Upper lobe of right lung (tissue), 1 donor: ENCODE measurements around the gene CLDN1. TPM values are rescaled to one million over a fixed set of nuclear protein-coding genes. Genes with fewer than 3 reads are reported as not detected.

Experiments used
- ATAC-seq: fragments of 200-7000 bp; cut with Tn5 transposase; one replicate; pipeline ENCODE4 v1.9.1; 2020; ENCODE audit warnings: mild to moderate bottlenecking, moderate library complexity
- DNase-seq: peaks from one replicate; pipeline ENCODE4 v3.0.0-alpha.2; 2020
- H3K27ac ChIP-seq: fragments of 200-600 bp; one replicate; pipeline ENCODE4 v1.8.0; 2022
- H3K27me3 ChIP-seq: fragments of 200-600 bp; one replicate; pipeline ENCODE4 v1.8.0; 2022; ENCODE audit warnings: mild to moderate bottlenecking
- H3K36me3 ChIP-seq: fragments of 200-600 bp; one replicate; pipeline ENCODE4 v1.8.0; 2022
- H3K4me1 ChIP-seq: fragments of 200-600 bp; one replicate; pipeline ENCODE4 v1.8.0; 2022
- H3K4me3 ChIP-seq: fragments of 200-600 bp; one replicate; pipeline ENCODE4 v1.8.0; 2022; ENCODE audit warnings: mild to moderate bottlenecking
- H3K9me3 ChIP-seq: fragments of 200-600 bp; one replicate; pipeline ENCODE4 v1.8.0; 2022
- intact Hi-C: fragments of 100-400 bp; cut with DNase I; formaldehyde crosslinking; loops from one replicate; pipeline ENCODE4 v1.11.0; 2022
- long read RNA-seq: library from polyadenylated mRNA; unstranded; transcript quantifications from one replicate; pipeline ENCODE4 v2.0.0, GENCODE V29; 2021
- total RNA-seq: library from RNA; stranded (reverse); fragmentation: NEBNext Ultra II Directional; extraction: Animal tissue kit (Norgen Biotek cat#: 25700); gene quantifications from one replicate; pipeline ENCODE4 v1.2.1, GENCODE V29; 2021
- TF ChIP-seq, protein P1 (sequence below): fragments of 200-600 bp; IDR thresholded peaks from one replicate; pipeline ENCODE4 v1.8.0; 2022; ENCODE audit warnings: antibody characterized with exemption
- donor health status: DM: no; HTN: yes; CAD: no; lungs with severe emphysema.

CLDN1 gene, protein sequence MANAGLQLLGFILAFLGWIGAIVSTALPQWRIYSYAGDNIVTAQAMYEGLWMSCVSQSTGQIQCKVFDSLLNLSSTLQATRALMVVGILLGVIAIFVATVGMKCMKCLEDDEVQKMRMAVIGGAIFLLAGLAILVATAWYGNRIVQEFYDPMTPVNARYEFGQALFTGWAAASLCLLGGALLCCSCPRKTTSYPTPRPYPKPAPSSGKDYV
- 14.6 TPM for total RNA-seq
- long read RNA-seq, transcript CLDN1-201 (4 exons, 3,481 nt) = major isoform, 17 of 23 reads
- long read RNA-seq, partial matches to known transcripts = 6 of 23 reads
- long read RNA-seq, other reads (novel, unspliced or antisense) = 0 of 23 reads

DNA sequence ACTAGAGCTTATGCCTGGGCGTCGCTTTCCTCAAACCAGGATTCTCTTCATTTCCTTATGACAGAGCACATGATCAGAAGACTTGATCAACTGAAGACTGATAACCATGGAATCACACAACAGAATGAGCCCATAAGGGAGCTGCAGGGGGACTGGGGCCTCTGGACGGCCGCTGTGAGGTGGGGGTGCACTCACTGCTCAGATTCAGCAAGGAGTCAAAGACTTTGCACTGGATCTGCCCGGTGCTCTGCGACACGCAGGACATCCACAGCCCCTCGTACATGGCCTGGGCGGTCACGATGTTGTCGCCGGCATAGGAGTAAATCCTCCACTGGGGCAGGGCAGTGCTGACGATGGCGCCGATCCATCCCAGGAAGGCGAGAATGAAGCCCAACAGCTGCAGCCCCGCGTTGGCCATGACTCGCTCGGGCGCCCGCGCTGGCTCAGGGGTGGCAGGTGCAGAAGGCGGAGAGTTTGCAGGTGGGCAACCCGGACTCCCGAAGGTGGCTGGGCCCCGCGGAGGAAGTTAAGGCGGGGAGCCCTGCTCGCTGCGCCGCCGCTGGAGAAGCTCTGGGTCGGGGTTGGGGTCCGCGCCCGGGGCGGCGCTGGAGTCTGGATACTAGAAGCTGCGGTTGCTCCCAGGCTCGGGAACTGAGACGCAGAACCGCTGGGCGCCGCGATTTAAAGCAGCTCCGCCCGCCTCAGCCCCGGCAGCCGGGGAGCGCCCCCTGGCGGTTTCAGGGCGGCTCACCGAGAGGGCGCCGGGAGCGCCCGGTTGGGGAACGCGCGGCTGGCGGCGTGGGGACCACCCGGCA, at the start of gene CLDN1:
TSS of gene CLDN1 (minus strand) at position 658 of the 815 bp plus-strand sequence. CDS start at position 418, 240 bp downstream.
- Histone ChIP-seq H3K36me3 (no peaks in the 10 kb centered on the region), H3K9me3 (no peaks in the 10 kb centered on the region), H3K4me3 (peak within 1 kb of the TSS; percentile 65), H3K27ac (peak within 1 kb of the TSS; percentile 27), H3K4me1 (peaks cover 15% of the 10 kb centered on the region), H3K27me3 (peaks cover 4% of the 10 kb centered on the region)
- intact Hi-C loops = no loop called here
- TF ChIP-seq, protein P1, sequence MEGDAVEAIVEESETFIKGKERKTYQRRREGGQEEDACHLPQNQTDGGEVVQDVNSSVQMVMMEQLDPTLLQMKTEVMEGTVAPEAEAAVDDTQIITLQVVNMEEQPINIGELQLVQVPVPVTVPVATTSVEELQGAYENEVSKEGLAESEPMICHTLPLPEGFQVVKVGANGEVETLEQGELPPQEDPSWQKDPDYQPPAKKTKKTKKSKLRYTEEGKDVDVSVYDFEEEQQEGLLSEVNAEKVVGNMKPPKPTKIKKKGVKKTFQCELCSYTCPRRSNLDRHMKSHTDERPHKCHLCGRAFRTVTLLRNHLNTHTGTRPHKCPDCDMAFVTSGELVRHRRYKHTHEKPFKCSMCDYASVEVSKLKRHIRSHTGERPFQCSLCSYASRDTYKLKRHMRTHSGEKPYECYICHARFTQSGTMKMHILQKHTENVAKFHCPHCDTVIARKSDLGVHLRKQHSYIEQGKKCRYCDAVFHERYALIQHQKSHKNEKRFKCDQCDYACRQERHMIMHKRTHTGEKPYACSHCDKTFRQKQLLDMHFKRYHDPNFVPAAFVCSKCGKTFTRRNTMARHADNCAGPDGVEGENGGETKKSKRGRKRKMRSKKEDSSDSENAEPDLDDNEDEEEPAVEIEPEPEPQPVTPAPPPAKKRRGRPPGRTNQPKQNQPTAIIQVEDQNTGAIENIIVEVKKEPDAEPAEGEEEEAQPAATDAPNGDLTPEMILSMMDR = peak; percentile 96
- peak; percentile 92 for DNase-seq
- ATAC-seq = peak; percentile 95

DNA sequence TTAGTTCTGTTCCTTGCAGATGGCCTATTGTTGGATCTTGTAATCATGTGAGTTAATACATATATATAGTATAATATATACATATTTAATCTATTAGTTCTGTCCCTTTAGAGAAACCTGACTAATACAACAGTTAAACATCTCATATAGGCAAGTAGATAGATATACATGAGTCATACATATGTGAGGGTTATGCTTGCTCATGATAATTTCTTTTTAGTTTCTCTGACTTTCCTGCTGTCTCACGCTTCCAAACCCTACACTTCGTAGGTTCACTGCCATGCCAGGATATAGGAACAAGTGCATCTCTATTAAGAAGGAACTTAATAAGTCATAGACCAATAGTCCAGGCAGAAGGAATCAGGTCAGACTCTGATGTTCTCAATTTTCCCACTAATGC, 48.9 kb upstream of the CLDN1 start:
- no peaks in the 10 kb centered on the region for H3K27me3 ChIP-seq
- DNase-seq (no peak), ATAC-seq (no peak)
- intact Hi-C loops = no loop called here
- no peaks in the 10 kb centered on the region for H3K4me1 ChIP-seq
- no peak overlapping the region for H3K27ac ChIP-seq
- TF ChIP-seq, protein P1 = no peak
- H3K36me3 ChIP-seq = no peaks in the 10 kb centered on the region
- no peaks in the 10 kb centered on the region for H3K9me3 ChIP-seq
- H3K4me3 ChIP-seq = no peak overlapping the region

DNA sequence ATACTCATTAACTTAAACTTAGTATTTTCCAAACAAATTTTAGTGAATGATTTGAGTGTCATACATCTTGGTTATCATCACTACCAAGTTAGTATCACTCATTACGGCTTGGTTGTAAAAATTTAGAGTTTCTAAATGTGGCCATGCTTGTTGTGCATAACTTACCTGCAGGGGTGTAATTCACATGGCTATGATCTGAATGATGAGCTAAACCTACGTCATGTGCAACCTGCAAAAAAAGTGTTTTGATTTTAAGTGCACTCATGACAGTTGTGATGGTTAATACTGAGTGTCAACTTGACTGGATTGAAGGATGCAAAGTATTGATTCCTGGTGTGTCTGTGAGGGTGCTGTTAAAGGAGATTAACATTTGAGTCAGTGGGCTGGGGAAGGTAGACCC, 48.1 kb upstream of the CLDN1 start:
- intact Hi-C loops = no loop called here
- ATAC-seq = no peak
- H3K4me3 ChIP-seq = no peak overlapping the region

DNA sequence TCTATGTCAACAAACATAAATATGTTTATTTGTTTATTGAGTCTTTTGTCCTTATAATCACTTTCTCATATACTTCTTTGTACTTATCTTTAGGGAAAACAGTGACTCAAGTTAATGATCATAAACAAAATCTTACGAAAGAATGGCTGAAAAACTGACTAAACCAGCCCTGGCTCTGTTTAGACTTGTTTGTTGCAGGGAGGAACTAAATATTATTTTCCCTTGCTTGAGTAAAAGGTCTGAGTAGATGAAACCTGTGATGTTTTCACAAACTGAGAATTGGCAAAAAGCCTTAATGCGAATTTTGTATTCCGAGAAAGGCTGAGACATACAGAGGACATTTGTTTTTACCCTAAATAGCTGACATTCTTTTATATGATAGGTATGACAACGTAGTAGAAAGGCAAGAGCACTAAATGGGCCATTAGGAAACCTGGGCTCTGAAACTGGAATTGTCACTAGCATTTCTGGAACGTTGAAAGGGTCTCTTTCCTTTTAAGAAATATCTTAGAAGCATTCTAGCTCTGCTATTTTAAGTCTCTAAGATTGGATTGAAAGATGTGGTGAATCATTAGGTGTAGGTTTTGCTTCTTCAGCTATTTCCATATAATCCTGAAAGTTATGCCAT, 47.5 kb upstream of the CLDN1 start:
- no peak for DNase-seq
- TF ChIP-seq, protein P1 = no peak
- intact Hi-C loops = no loop called here
- no peak for ATAC-seq
- no peaks in the 10 kb centered on the region for H3K36me3 ChIP-seq
- H3K4me3 ChIP-seq = no peak overlapping the region
- no peak overlapping the region for H3K27ac ChIP-seq
- H3K4me1 ChIP-seq = no peaks in the 10 kb centered on the region
- no peaks in the 10 kb centered on the region for H3K27me3 ChIP-seq
- H3K9me3 ChIP-seq = no peaks in the 10 kb centered on the region

More for the DNA sequence above, 48.1 kb upstream of the CLDN1 start:
- Histone ChIP-seq H3K36me3 (no peaks in the 10 kb centered on the region), H3K4me1 (no peaks in the 10 kb centered on the region), H3K9me3 (no peaks in the 10 kb centered on the region), H3K27ac (no peak overlapping the region), H3K27me3 (no peaks in the 10 kb centered on the region)
- DNase-seq = no peak
- TF ChIP-seq, protein P1 = no peak

DNA sequence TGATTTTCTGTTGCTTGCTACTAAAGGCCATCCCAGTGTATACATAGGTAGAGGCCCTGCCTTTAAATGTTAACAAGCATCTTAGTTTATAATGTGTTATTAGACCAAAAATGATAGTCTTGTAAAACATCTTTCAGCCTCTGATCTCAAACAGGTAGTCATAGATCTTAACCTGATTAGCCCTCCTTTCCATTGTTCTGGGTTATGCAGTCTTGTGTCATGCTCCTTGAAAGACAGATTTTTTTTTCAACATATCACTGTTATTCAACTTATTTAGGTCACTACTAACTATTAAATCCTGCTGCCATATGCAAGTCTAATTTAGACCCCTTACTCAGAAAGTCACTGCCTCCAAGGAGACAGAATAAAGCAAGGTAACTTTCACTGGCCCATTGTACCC, 46.6 kb upstream of the CLDN1 start:
- no peak for ATAC-seq
- H3K4me3 ChIP-seq = no peak overlapping the region
- H3K27me3 ChIP-seq = no peaks in the 10 kb centered on the region
- TF ChIP-seq, protein P1 = no peak
- H3K4me1 ChIP-seq = no peaks in the 10 kb centered on the region
- no peaks in the 10 kb centered on the region for H3K36me3 ChIP-seq
- intact Hi-C loops = no loop called here
- H3K9me3 ChIP-seq = no peaks in the 10 kb centered on the region
- DNase-seq = no peak
- H3K27ac ChIP-seq = no peak overlapping the region
